UCSD-AML1 (cell line): ENCODE results near the gene AP1AR.
"Not testable (repeated sequence)": the region's sequence is repeated elsewhere in the genome, so short reads cannot be mapped to it uniquely, and the experiment has no call there.

ENCODE experiments used
- DNase-seq: peaks from one replicate; lab custom pipeline; 2025; ENCODE audit not compliant: unreplicated experiment; lab: John Stamatoyannopoulos, UW

The AP1AR gene

GRCh38 chr4:112277705-112278448 is 46.3 kb downstream of the AP1AR start:
- DNase-seq: no peak

- no peak for DNase-seq
These were observed 47.7 kb downstream of the AP1AR start for GRCh38 chr4:112279025-112279881.

GRCh38 chr4:112279882-112280315 is 48.3 kb downstream of the AP1AR start:
- DNase-seq: no peak

- DNase-seq: no peak
These were observed 48.9 kb downstream of the AP1AR start for GRCh38 chr4:112280386-112281056.

- not testable (repeated sequence) for DNase-seq
These were observed 50.4 kb downstream of the AP1AR start for GRCh38 chr4:112281895-112282398.

GRCh38 chr4:112282860-112283667 is 51.5 kb downstream of the AP1AR start:
- DNase-seq: no peak

- no peak for DNase-seq
These were observed 52.6 kb downstream of the AP1AR start for GRCh38 chr4:112284166-112284565.

- peak; percentile 34 for DNase-seq
These were observed 53.2 kb downstream of the AP1AR start for GRCh38 chr4:112284662-112285411.

- no peak for DNase-seq
These were observed 55.8 kb downstream of the AP1AR start for GRCh38 chr4:112287258-112287989.

GRCh38 chr4:112288455-112288854 is 56.9 kb downstream of the AP1AR start:
- DNase-seq: no peak

GRCh38 chr4:112289407-112290253 is 58.0 kb downstream of the AP1AR start:
- no peak for DNase-seq

GRCh38 chr4:112290341-112290740 is 58.8 kb downstream of the AP1AR start:
- no peak for DNase-seq

GRCh38 chr4:112296949-112297880 is 65.6 kb downstream of the AP1AR start, which contains the start of gene ALPK1:
Gene ALPK1, plus strand, starts transcription at chr4:112297369.
- peak; percentile 11 for DNase-seq

- DNase-seq: no peak
These were observed 68.1 kb downstream of the AP1AR start for GRCh38 chr4:112299721-112300120.

GRCh38 chr4:112302320-112303274 is 71.0 kb downstream of the AP1AR start:
- DNase-seq: peak; percentile 14

GRCh38 chr4:112305477-112305876 is 73.9 kb downstream of the AP1AR start:
- not testable (repeated sequence) for DNase-seq
